Lung (tissue), 12 donors: ENCODE data around the gene SLC6A6. TPM values are rescaled to one million over a fixed set of nuclear protein-coding genes. Genes with fewer than 3 reads are reported as not detected.

Source experiments
- ATAC-seq: fragments of 200-7000 bp; cut with Tn5 transposase; one replicate; pipeline ENCODE4 v1.9.1; 2020; ENCODE audit warnings: moderate number of reproducible peaks; ENCODE audit not compliant: insufficient read depth, low FRiP score
- DNase-seq, 3 donors: peaks; one replicate each; pipeline ENCODE4 v3.0.0-alpha.2; 2013 to 2017
- H3K27ac ChIP-seq, 2 donors: one replicate each; pipeline ENCODE4 v1.5.1; 2013; ENCODE audit warnings: mild to moderate bottlenecking in 2 of 2, moderate library complexity in 2 of 2, control low read depth in 1 of 2, inconsistent platforms in 1 of 2, low read depth in 1 of 2, low read length in 1 of 2
- H3K27me3 ChIP-seq, 3 donors: one replicate each; pipeline ENCODE4 v1.5.1; 2013; ENCODE audit warnings: low read length in 2 of 3; ENCODE audit not compliant: control insufficient read depth in 3 of 3, insufficient read depth in 3 of 3
- H3K36me3 ChIP-seq, 4 donors: one replicate each; pipeline ENCODE4 v1.5.1; 2013; ENCODE audit warnings: low read length in 4 of 4, mild to moderate bottlenecking in 1 of 4, moderate library complexity in 1 of 4; ENCODE audit not compliant: control insufficient read depth in 4 of 4, insufficient read depth in 4 of 4
- H3K4me1 ChIP-seq, 5 donors: one replicate each; pipeline ENCODE4 v1.5.1; 2013; ENCODE audit warnings: low read length in 5 of 5, mild to moderate bottlenecking in 2 of 5, moderate library complexity in 1 of 5; ENCODE audit not compliant: control insufficient read depth in 5 of 5, insufficient read depth in 5 of 5
- H3K4me3 ChIP-seq: one replicate; pipeline ENCODE4 v1.5.1; 2013; ENCODE audit warnings: mild to moderate bottlenecking, control low read depth, moderate library complexity
- H3K9ac ChIP-seq, 2 donors: one replicate each; pipeline ENCODE4 v1.5.1; 2013; ENCODE audit warnings: low read length in 2 of 2, control low read depth in 1 of 2; ENCODE audit not compliant: insufficient read depth in 1 of 2
- H3K9me3 ChIP-seq, 4 donors: one replicate each; pipeline ENCODE4 v1.5.1; 2013; ENCODE audit warnings: low read length in 3 of 4, mild to moderate bottlenecking in 1 of 4, moderate library complexity in 1 of 4; ENCODE audit not compliant: control insufficient read depth in 4 of 4, insufficient read depth in 3 of 4
- CTCF ChIP-seq: IDR thresholded peaks from 2 replicates; pipeline ENCODE4 v1.5.1; 2012; ENCODE audit warnings: mild to moderate bottlenecking; ENCODE audit errors: control extremely low read depth, extremely low read depth
- WGBS, 2 donors: extraction: QIAGEN DNeasy Blood & Tissue Kit; methylation state at CpG; one replicate each; pipeline ENCODE4 v1.1.7; 2013; 5-methylcytosine and 5-hydroxymethylcytosine counted together
- polyA plus RNA-seq, 2 donors: library from polyadenylated mRNA; stranded (reverse); fragments of 200-250 nt; gene quantifications; one replicate each; pipeline ENCODE4 v1.2.1, GENCODE V29; 2013
- total RNA-seq, 2 donors: library from RNA; depleted of rRNA in 1 of 2; stranded (reverse); fragments of >200 nt in 1 of 2; gene quantifications; one replicate each; pipeline ENCODE4 v1.2.1, GENCODE V29; 2014 to 2021
- donor health status: control.
- donor health status: control.
- donor health status: Bipolar disorder and iron deficiency.
- donor health status: healthy.
- donor health status: DM: yes; HTN: yes; CAD: no.

The SLC6A6 gene
- total and polyA plus RNA-seq, 4 donors: 16.1 to 96.3 (median 57.4) TPM

GRCh38 chr3:14450922-14451606, 48.7 kb downstream of the SLC6A6 start:
- H3K27ac ChIP-seq: no peak overlapping the region
- no peak for TF ChIP-seq CTCF
- no peak overlapping the region for H3K9ac ChIP-seq
- no peak overlapping the region for H3K4me3 ChIP-seq
- H3K9me3 ChIP-seq: no peaks in the 10 kb centered on the region
- H3K4me1 ChIP-seq: peaks cover 0 to 38% (median 17%) of the 10 kb centered on the region in 5 donors
- 97% methylated on average over 5 of the region's 5 CpGs for WGBS, 2 donors
- H3K36me3 ChIP-seq: peaks cover 11 to 46% (median 31%) of the 10 kb centered on the region in 4 donors
- H3K27me3 ChIP-seq: no peaks in the 10 kb centered on the region
- DNase-seq (no peak), ATAC-seq (no peak)

GRCh38 chr3:14451844-14452739, 49.7 kb downstream of the SLC6A6 start:
- WGBS, 2 donors: 63 to 80% methylated on average over 17 of the region's 17 CpGs
- Histone ChIP-seq H3K9me3 (no peaks in the 10 kb centered on the region), H3K9ac (no peak overlapping the region), H3K36me3 (peaks cover 8 to 49% (median 24%) of the 10 kb centered on the region in 4 donors), H3K27me3 (no peaks in the 10 kb centered on the region), H3K27ac (peak overlapping the region; percentile 69 to 91), H3K4me1 (peaks cover 0 to 38% (median 17%) of the 10 kb centered on the region in 5 donors), H3K4me3 (no peak overlapping the region)
- ATAC-seq: no peak
- no peak for TF ChIP-seq CTCF
- peak in 1 of 3 donors; percentile 56 for DNase-seq

- TF ChIP-seq CTCF: no peak
- H3K36me3 ChIP-seq: peaks cover 3 to 43% (median 17%) of the 10 kb centered on the region in 4 donors
These were observed 50.6 kb downstream of the SLC6A6 start for GRCh38 chr3:14452740-14453710.

More at GRCh38 chr3:14452740-14453710, 50.6 kb downstream of the SLC6A6 start:
- H3K9me3 ChIP-seq: no peaks in the 10 kb centered on the region
- peak overlapping the region; percentile 69 to 91 for H3K27ac ChIP-seq
- no peak overlapping the region for H3K4me3 ChIP-seq
- peaks cover 0 to 38% (median 17%) of the 10 kb centered on the region in 5 donors for H3K4me1 ChIP-seq
- 46 to 73% methylated on average over 25 of the region's 25 CpGs for WGBS, 2 donors
- no peaks in the 10 kb centered on the region for H3K27me3 ChIP-seq
- DNase-seq: peak; percentile 97 to 99 (median 99)
- peak overlapping the region in 1 of 2 donors; percentile 23 for H3K9ac ChIP-seq
- ATAC-seq: peak; percentile 63
